ENCODE measurements around the gene DYNC1H1.

DYNC1H1 gene

DNA sequence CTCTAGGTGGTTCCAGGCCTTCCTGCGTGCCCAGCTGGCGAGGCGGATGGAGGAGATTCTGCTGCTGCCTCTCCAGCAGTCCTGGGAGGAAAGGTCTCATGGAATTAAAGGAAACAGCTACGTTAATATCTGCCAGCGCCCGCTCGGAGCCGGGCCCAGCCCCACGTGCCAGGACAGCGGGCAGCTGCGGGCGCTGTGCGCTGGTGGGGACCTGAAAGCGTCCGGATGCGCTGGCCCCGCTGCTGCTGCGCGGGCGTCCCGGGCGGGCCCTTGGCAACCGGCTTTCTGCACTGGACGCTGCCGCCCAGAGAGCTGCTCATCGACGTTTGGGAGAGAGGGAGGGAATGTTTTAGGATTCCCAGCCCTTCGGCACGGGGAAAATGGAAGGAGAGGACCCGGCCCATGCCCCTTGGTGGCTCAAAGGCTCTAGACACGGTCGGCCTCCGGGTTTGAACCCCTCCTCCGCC is 8.6 kb upstream of the DYNC1H1 start:
- H3K4me1 Mint-ChIP-seq (ENCODE audit: low read depth) = peaks cover 6% of the 10 kb centered on the region
- H3K4me3 Mint-ChIP-seq = no peak overlapping the region
- no peak overlapping the region for H3K27ac Mint-ChIP-seq
- H3K9me3 Mint-ChIP-seq (ENCODE audit: low read depth) = no peaks in the 10 kb centered on the region
- H3K27me3 Mint-ChIP-seq = no peaks in the 10 kb centered on the region
- no peaks in the 10 kb centered on the region for H3K36me3 Mint-ChIP-seq

DNA sequence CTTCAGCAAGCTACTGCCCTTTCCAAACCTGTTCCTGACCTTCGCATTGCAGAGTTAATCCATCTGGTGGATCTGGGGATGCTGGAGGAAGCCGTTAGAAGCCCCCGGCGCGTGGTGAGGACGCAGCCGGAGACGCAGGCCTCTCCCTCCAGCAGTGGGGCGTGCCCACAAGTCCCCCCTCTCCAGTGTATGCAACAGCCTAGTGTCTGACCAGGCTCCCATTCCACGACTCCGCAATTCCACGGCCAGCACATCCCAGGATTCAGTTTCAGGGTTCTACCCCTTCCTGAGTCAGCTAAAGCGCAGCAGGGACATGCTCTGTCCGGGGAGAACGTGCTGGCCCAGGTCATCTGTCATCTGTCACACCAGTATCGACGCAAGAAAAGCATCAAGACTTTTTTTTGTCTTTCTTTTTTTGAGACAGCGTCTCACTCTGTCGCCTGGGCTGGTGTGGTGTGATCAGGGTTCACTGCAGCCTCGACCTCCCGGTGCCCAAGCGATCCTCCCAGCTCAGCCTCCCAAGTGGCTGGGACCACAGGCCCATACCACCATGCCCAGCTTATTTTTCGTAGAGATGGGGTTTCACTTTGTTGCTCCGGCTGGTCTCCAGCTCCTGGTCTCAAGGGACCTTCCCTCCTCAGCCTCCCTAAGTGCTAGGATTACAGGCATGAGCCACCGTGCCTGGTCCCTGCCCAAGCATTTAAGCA is 8.0 kb upstream of the DYNC1H1 start:
- Mint-ChIP-seq H3K4me1 (ENCODE audit: low read depth) (peaks cover 9% of the 10 kb centered on the region), H3K27ac (no peak overlapping the region), H3K9me3 (ENCODE audit: low read depth) (no peaks in the 10 kb centered on the region), H3K36me3 (no peaks in the 10 kb centered on the region), H3K27me3 (no peaks in the 10 kb centered on the region), H3K4me3 (no peak overlapping the region)

DNA sequence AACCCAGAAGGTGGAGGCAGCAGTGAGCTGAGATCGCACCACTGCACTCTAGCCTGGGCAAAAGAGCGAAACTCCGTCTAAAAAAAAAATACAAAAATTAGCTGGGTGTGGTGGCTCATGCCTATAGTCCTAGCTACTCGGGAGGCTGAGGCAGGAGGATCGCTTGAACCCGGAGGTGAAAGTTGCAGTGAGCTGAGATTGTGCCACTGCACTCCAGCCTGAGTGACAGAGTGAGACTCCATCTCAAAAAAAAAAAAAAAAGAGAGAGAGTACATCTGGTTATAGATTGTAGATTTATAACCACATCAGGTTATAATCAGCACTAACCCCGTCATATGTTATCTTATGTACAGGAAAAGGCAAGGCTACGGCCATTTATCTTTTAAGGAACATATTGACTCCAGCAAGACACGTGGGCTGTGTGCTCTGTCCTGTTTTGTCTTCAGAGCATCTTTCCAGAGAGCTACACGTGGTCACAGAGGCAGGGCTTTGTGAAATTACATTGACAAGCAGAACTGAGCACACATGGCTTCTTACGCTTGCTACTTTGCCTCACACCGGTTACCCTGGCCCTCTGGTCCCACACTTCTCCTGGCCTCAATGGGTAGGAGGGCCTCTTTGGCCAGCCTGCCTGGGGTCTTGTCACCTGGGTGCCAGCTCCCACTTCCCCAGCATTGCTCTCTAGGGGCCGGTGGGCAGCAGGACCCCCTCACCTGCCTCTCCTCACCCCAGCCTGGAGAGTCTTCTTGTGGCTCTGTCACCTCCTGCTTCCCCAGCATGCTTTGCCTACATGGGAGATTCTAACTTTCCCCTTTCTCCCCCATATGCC is 6.8 kb upstream of the DYNC1H1 start:
- peaks cover 9% of the 10 kb centered on the region for H3K4me1 Mint-ChIP-seq (ENCODE audit: low read depth)
- H3K27ac Mint-ChIP-seq = no peak overlapping the region

DNA sequence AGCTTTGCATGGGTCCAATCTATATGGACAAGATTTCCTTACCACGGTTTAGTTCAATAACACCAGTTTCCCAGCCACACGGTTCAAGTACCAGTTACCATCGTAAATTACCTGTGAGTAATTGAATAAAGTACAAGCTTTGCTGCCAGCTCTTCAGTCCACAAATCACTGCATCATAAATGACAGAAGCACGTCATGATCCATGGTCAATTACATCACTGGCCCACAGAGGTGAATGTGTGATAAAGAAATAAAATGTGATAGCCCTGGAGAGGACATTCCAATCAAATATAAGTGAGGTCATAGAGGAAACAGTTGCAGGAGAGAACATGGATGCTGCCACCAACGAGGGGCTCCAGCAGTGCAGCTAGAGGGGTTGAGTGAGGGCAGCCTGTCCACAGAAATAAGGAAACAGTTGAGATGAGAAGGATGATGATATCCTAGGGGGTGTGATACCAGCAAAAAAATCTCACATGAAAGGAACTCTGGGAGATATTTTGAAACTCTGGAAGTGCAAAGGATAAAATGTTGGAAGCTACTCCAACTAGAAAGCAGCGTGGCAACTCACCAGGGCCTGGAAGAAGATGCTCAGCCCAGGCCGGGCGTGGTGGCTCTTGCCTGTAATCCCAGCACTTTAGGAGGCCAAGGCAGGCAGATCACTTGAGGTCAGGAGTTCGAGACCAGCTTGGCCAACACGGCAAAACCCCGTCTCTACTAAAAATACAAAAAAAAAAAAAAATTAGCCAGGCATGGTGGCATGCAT is 5.8 kb upstream of the DYNC1H1 start:
- no peaks in the 10 kb centered on the region for H3K9me3 Mint-ChIP-seq (ENCODE audit: low read depth)
- H3K4me1 Mint-ChIP-seq (ENCODE audit: low read depth) = peaks cover 8% of the 10 kb centered on the region
- H3K27me3 Mint-ChIP-seq = no peaks in the 10 kb centered on the region
- no peaks in the 10 kb centered on the region for H3K36me3 Mint-ChIP-seq
- no peak overlapping the region for H3K4me3 Mint-ChIP-seq
- H3K27ac Mint-ChIP-seq = no peak overlapping the region

More for the DNA sequence above, 6.8 kb upstream of the DYNC1H1 start:
- Mint-ChIP-seq H3K36me3 (no peaks in the 10 kb centered on the region), H3K9me3 (ENCODE audit: low read depth) (no peaks in the 10 kb centered on the region), H3K4me3 (no peak overlapping the region), H3K27me3 (no peaks in the 10 kb centered on the region)

DNA sequence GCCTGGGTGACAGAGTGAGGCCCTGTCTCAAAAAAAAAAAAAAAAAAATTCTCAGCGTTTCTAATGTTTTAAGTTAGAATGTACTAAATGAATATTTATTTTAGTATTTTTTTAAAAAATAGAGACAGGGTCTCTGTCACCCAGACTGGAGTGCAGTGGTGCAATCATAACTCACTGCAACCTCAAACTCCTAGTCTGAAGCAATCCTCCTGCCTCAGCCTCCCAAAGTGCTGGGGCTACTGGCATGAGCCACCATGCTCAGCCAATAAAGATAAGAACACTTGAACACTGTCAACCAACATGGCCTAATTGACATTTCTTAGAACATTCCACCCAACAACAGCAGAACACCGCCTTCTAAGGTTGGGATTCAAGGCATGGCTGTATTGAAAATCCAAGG is 5.1 kb upstream of the DYNC1H1 start:
- H3K4me1 Mint-ChIP-seq (ENCODE audit: low read depth) = peaks cover 12% of the 10 kb centered on the region
- no peak overlapping the region for H3K4me3 Mint-ChIP-seq
- no peaks in the 10 kb centered on the region for H3K9me3 Mint-ChIP-seq (ENCODE audit: low read depth)
- no peak overlapping the region for H3K27ac Mint-ChIP-seq
- H3K36me3 Mint-ChIP-seq = no peaks in the 10 kb centered on the region
- no peaks in the 10 kb centered on the region for H3K27me3 Mint-ChIP-seq

DNA sequence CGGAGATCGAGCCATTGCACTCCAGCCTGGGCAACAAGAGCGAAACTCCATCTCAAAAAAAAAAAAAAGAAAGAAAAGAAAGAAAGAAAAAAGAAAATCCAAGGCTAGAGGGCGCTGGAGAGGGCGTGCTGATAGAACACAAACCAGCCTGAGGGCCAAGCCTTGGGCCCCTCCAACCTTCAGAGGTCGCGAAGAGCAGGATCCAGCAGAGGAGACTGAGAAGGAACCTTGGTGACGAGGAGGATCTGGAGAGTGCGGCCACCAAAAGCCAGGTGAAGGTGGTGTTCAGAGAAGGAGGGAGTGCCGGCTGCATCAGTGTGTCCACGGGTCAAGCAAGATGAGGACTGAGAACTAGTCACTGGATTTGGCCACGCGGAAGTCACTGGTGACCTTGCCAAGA is 4.1 kb upstream of the DYNC1H1 start:
- no peaks in the 10 kb centered on the region for H3K36me3 Mint-ChIP-seq
- H3K27ac Mint-ChIP-seq = no peak overlapping the region
- H3K27me3 Mint-ChIP-seq = no peaks in the 10 kb centered on the region
- H3K4me3 Mint-ChIP-seq = no peak overlapping the region
- H3K9me3 Mint-ChIP-seq (ENCODE audit: low read depth) = no peaks in the 10 kb centered on the region
- peaks cover 12% of the 10 kb centered on the region for H3K4me1 Mint-ChIP-seq (ENCODE audit: low read depth)

DNA sequence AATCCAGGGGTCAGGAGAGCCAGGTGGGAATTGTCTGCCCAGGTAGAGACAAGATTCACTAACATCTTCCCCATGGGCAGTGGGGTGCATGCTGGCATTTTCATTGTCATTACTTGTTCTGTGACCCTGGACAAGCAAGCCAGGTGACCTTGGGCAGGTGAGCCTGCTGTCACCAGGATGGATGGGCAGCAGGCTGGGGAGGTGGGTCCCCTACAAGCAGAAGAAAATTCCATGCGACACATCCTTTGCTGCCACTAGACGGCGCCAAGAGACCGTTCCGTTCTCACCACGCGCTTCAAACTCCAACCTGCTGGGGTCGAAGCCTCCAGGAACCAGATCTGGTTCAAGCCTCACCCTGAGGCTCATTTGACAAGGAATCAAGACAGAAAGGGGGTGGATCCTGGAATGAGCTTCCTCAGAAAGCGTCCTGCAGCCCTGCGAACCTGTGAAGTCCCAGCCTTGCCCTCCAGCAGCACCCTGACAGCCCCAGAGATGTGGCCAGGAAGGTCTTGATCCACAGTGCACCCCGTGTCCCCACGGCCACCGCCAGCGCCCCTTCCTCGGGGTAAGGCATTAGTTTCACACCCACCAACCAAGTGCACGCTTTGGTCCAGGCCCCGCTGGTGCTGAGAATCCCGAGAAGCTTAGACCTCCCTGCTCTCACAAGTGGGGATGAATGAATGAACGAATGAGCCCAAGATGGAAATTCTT is 3.2 kb upstream of the DYNC1H1 start:
- Mint-ChIP-seq H3K9me3 (ENCODE audit: low read depth) (no peaks in the 10 kb centered on the region), H3K27ac (peak overlapping the region; percentile 66), H3K36me3 (no peaks in the 10 kb centered on the region), H3K4me3 (no peak overlapping the region), H3K27me3 (no peaks in the 10 kb centered on the region), H3K4me1 (ENCODE audit: low read depth) (peaks cover 19% of the 10 kb centered on the region)

DNA sequence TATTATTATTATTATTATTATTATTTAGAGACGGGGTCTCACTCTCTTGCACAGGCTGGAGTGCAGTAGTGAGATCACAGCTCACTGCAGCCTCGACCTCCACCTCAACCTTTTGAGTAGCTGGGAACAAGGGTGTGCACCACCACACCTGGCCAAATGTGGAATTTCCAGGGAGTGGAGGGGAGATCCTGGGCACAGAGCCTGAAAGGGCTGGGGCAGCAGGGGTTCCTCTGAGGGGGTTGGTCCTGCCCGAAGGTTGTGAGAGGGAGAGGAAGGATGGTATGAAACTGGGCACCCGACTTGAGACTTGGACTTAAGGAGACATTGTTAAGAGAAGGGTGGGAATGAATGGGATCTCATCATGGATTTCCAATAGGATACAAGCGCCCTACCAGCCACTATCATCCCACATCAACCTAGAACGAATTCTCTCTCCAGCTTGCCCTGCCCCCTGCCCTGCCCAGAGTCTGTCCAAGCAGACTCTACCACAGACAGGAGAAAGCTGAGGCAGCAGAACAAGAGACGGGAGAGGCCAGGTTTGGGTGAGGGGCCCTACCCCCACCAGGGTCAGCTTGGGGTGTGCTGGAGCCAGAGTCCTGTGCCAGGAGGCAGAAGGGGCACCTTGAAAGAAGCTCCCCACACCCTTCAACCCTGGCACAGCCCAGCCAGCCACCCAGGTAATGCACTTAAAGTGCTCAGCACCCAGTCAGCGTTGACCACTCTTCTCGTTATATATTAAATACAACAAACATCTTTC is 2.4 kb upstream of the DYNC1H1 start:
- Mint-ChIP-seq H3K9me3 (ENCODE audit: low read depth) (no peaks in the 10 kb centered on the region), H3K27ac (no peak overlapping the region), H3K27me3 (no peaks in the 10 kb centered on the region), H3K36me3 (no peaks in the 10 kb centered on the region), H3K4me3 (no peak overlapping the region), H3K4me1 (ENCODE audit: low read depth) (peaks cover 23% of the 10 kb centered on the region)

DNA sequence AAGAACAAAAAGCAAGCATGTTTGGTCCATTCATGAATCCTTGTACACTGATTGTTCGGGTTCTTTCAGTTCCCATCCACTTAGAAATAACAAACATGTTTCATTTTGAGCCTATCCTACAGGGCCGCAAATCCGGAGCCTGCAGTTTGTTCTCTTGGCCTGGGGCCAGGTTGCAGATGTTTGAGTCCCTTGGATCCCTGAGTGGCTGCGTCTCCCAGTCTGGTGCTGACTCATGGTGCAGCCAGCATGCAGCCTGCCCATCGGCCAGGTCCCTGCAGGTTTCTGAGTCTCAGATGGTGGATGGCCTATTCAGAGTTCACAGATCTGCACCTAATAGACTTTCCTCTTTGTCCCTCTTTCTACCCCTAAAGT is 1.9 kb upstream of the DYNC1H1 start:
- no peak overlapping the region for H3K4me3 Mint-ChIP-seq
- no peak overlapping the region for H3K27ac Mint-ChIP-seq
- H3K9me3 Mint-ChIP-seq (ENCODE audit: low read depth) = no peaks in the 10 kb centered on the region
- H3K4me1 Mint-ChIP-seq (ENCODE audit: low read depth) = peaks cover 26% of the 10 kb centered on the region
- H3K27me3 Mint-ChIP-seq = no peaks in the 10 kb centered on the region
- no peaks in the 10 kb centered on the region for H3K36me3 Mint-ChIP-seq

DNA sequence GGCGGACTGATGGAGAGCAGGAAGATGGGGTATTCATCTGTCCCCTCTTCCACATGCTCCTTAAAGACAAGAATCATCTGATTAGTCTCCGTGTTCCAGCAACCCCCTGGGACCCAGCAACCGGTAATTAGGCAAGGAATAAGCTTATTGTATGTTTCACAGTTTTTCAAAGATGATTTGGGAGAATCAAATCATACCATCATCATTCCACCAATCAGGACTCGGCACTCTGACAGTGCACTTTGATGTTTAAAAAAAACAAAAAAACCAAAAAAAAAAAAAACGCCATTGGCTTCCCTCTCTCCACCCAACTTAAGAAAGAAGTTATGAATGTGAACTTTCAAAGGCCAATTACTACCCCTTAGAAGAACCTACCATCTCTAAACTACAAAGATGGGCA is 1.3 kb upstream of the DYNC1H1 start:
- Mint-ChIP-seq H3K9me3 (ENCODE audit: low read depth) (no peaks in the 10 kb centered on the region), H3K36me3 (peaks cover 2% of the 10 kb centered on the region), H3K4me3 (no peak overlapping the region), H3K27me3 (no peaks in the 10 kb centered on the region), H3K4me1 (ENCODE audit: low read depth) (peaks cover 31% of the 10 kb centered on the region), H3K27ac (no peak overlapping the region)

DNA sequence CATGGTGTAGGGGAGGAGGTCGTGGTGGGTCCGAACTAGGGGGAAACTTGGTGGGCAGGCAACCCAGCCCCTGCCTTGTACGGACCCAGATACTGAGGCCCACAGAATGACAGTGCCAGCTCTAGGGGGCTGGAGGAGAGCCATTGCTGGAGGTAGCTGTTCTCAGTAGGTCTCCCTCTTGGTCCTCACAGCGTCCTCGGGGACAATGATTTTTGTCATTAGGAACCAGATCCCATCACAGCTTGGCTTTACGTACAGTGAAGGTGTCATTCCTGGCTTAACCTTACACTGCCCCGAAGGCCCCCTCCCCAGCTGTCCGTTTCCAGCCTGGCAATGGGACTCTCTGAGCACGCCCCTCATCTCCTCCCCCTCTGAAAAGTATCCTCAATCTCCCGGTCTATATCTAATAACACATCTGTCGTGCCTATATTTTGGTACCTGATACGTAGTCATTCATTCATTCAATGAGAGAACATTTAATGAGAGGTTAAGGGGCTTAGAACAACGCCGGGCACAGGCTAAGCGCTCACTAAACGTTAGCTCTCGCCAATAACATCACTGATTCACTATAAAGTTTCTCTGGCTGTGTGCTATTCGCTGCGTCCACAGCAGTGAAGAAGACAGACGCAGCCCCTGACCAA is 597 bp upstream of the DYNC1H1 start:
- Mint-ChIP-seq H3K4me1 (ENCODE audit: low read depth) (peaks cover 38% of the 10 kb centered on the region), H3K27ac (peak overlapping the region; percentile 41), H3K9me3 (ENCODE audit: low read depth) (no peaks in the 10 kb centered on the region), H3K27me3 (no peaks in the 10 kb centered on the region), H3K36me3 (peaks cover 2% of the 10 kb centered on the region), H3K4me3 (peak overlapping the region; percentile 80)

DNA sequence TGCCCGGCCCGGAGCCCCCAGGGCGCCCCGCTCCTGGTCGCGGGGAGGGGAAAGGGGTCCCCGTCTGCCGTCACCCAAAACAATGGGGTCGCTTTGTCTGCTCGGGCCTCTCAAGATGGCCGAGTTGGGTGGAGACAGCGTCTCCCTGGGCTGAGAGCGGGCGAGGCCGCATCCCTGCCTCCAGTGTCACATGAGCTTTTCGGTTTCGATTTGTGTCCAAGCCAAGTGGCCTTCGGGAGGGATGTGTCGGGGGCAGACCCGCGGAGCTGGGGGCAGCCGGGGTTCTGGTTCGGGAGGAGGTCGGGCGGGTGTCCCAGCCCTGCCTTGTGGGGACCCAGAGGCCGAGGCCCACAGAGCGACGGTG is 790 bp downstream of the DYNC1H1 start:
- H3K36me3 Mint-ChIP-seq = peaks cover 2% of the 10 kb centered on the region
- peak overlapping the region; percentile 73 for H3K27ac Mint-ChIP-seq
- H3K4me1 Mint-ChIP-seq (ENCODE audit: low read depth) = peaks cover 46% of the 10 kb centered on the region
- peak overlapping the region; percentile 90 for H3K4me3 Mint-ChIP-seq
- no peaks in the 10 kb centered on the region for H3K27me3 Mint-ChIP-seq
- no peaks in the 10 kb centered on the region for H3K9me3 Mint-ChIP-seq (ENCODE audit: low read depth)

DNA sequence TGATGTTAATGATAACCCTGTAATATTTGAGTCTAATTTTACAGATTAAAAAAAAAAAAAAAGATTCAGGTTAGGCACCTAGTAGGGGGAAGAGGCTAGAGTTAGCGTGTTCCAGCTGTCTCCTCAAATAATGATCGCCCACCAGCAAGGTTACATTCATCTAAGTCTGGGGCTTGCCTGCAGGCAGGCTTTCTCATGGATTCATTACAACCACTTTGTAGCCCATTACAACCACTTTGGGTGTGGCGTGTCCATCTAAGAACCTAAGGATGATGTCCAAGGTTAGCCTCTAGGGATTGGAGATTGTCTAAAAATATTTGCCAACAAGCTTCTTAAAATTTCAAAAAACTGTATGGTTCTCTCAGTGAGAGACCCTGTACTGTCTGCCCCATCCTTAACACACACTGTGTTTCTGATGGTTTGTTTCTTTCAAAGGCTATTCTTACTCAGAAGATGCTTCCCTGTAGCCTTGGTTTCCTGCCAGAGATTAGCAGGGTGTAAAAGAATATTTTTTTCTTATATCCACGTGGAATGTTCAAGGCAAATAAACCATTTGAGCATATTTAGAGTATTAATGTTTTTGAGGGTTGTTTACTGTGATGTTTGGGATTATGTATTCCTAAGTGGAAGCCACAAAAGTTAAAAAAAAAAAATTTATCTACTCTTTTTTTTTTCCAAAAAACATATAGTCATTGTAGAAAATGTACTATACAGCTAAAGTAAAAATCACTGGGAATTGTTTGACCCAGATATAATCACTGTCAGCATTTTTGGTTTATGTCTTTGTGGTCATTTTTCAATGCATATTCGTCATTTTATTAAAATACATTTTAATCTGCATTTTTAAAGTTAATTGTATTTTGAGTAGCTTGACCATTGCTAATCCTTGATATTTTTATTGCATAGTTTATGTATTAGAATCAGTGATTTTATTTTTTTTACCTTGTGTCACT is 1.7 kb downstream of the DYNC1H1 start:
- Mint-ChIP-seq H3K4me3 (peak overlapping the region; percentile 90), H3K27ac (peak overlapping the region; percentile 89), H3K9me3 (ENCODE audit: low read depth) (no peaks in the 10 kb centered on the region), H3K4me1 (ENCODE audit: low read depth) (peaks cover 47% of the 10 kb centered on the region), H3K27me3 (no peaks in the 10 kb centered on the region), H3K36me3 (peaks cover 2% of the 10 kb centered on the region)

Data from activated naive CD8-positive, alpha-beta T cell (primary cell).